H9 (cell line): ENCODE measurements around the gene NAB2. TPM values are rescaled to one million over a fixed set of nuclear protein-coding genes. Genes with fewer than 3 reads are reported as not detected.

Source experiments
- DNase-seq: peaks from one replicate; pipeline ENCODE4 v3.0.0-alpha.2; 2017
- H2AFZ ChIP-seq: one replicate; pipeline ENCODE4 v1.6.1; 2013; ENCODE audit warnings: mild to moderate bottlenecking, low read length, control low read depth, moderate library complexity
- H2AK5ac ChIP-seq: 2 replicates; pipeline ENCODE4 v1.6.1; 2013; ENCODE audit warnings: low read length, control low read depth, mixed read lengths; ENCODE audit not compliant: insufficient read length
- H2BK120ac ChIP-seq: one replicate; pipeline ENCODE4 v1.6.1; 2013; ENCODE audit warnings: low read depth, mild to moderate bottlenecking, low read length, control low read depth, inconsistent platforms; ENCODE audit not compliant: poor library complexity, severe bottlenecking
- H2BK12ac ChIP-seq: 2 replicates; pipeline ENCODE4 v1.6.1; 2013; ENCODE audit warnings: low read length, control low read depth, mixed read lengths, low read depth; ENCODE audit not compliant: insufficient read length
- H2BK15ac ChIP-seq: 2 replicates; pipeline ENCODE4 v1.6.1; 2013; ENCODE audit warnings: low read depth, low read length, control low read depth
- H2BK20ac ChIP-seq: one replicate; pipeline ENCODE4 v1.6.1; 2013; ENCODE audit warnings: low read depth, mild to moderate bottlenecking, low read length, control low read depth, inconsistent platforms; ENCODE audit not compliant: poor library complexity, severe bottlenecking
- H2BK5ac ChIP-seq: 2 replicates; pipeline ENCODE4 v1.6.1; 2013; ENCODE audit warnings: low read length, control low read depth, mixed read lengths; ENCODE audit not compliant: insufficient read length
- H3K14ac ChIP-seq: 2 replicates; pipeline ENCODE4 v1.6.1; 2013; ENCODE audit warnings: low read length, control low read depth; ENCODE audit not compliant: insufficient read depth
- H3K18ac ChIP-seq: 2 replicates; pipeline ENCODE4 v1.6.1; 2013; ENCODE audit warnings: low read depth, mild to moderate bottlenecking, mixed read lengths, low read length, control low read depth; ENCODE audit not compliant: insufficient read length
- H3K23ac ChIP-seq: 2 replicates; pipeline ENCODE4 v1.6.1; 2013; ENCODE audit warnings: low read length, control low read depth, mixed read lengths, low read depth; ENCODE audit not compliant: insufficient read length
- H3K23me2 ChIP-seq: 2 replicates; pipeline ENCODE4 v1.6.1; 2013; ENCODE audit warnings: low read depth, mild to moderate bottlenecking, mixed read lengths, low read length, control low read depth; ENCODE audit not compliant: insufficient read length, poor library complexity, severe bottlenecking
- H3K27ac ChIP-seq: 2 replicates; pipeline ENCODE4 v1.5.1; 2013; ENCODE audit warnings: low read length, control low read depth, mixed read lengths, low read depth; ENCODE audit not compliant: insufficient read length
- H3K27me3 ChIP-seq: 2 replicates; pipeline ENCODE4 v1.6.1; 2013; ENCODE audit warnings: low read length, control low read depth, inconsistent platforms; ENCODE audit not compliant: insufficient read depth
- H3K4ac ChIP-seq: 2 replicates; pipeline ENCODE4 v1.6.1; 2013; ENCODE audit warnings: low read depth, mild to moderate bottlenecking, control low read depth, inconsistent platforms, low read length, moderate library complexity
- H3K4me1 ChIP-seq: 2 replicates; pipeline ENCODE4 v1.6.1; 2013; ENCODE audit warnings: low read length, control low read depth, inconsistent platforms; ENCODE audit not compliant: insufficient read depth
- H3K4me2 ChIP-seq: 2 replicates; pipeline ENCODE4 v1.6.1; 2013; ENCODE audit warnings: low read length, control low read depth, mixed read lengths; ENCODE audit not compliant: insufficient read length, insufficient read depth
- H3K56ac ChIP-seq: 2 replicates; pipeline ENCODE4 v1.6.1; 2013; ENCODE audit warnings: low read depth, mild to moderate bottlenecking, mixed read lengths, low read length, control low read depth; ENCODE audit not compliant: insufficient read length
- H3K79me1 ChIP-seq: 2 replicates; pipeline ENCODE4 v1.6.1; 2013; ENCODE audit warnings: low read depth, mild to moderate bottlenecking, moderate library complexity, low read length, control low read depth, inconsistent platforms; ENCODE audit not compliant: insufficient read depth, poor library complexity, severe bottlenecking
- H3K79me2 ChIP-seq: 2 replicates; pipeline ENCODE4 v1.6.1; 2013; ENCODE audit warnings: low read length, control low read depth, inconsistent platforms; ENCODE audit not compliant: insufficient read depth
- H3K9ac ChIP-seq: 2 replicates; pipeline ENCODE4 v1.6.1; 2013; ENCODE audit warnings: low read length, control low read depth, mixed read lengths; ENCODE audit not compliant: insufficient read length; ENCODE audit errors: extremely low read depth
- H3K9me3 ChIP-seq: one replicate; pipeline ENCODE4 v1.6.1; 2013; ENCODE audit warnings: low read depth, low read length, inconsistent platforms; ENCODE audit not compliant: control insufficient read depth
- H3T11ph ChIP-seq: one replicate; pipeline ENCODE4 v1.6.1; 2013; ENCODE audit warnings: mild to moderate bottlenecking, low read length, control low read depth, inconsistent platforms
- H4K20me1 ChIP-seq: one replicate; pipeline ENCODE4 v1.6.1; 2013; ENCODE audit not compliant: control insufficient read depth, insufficient read length, insufficient read depth
- H4K5ac ChIP-seq: 2 replicates; pipeline ENCODE4 v1.6.1; 2013; ENCODE audit warnings: low read depth, mild to moderate bottlenecking, mixed read lengths, low read length, control low read depth; ENCODE audit not compliant: insufficient read length
- H4K8ac ChIP-seq: replicated peaks from 2 replicates; pipeline ENCODE4 v1.6.1; 2013; ENCODE audit warnings: low read length, control low read depth, mixed read lengths, low read depth; ENCODE audit not compliant: insufficient read length
- H4K91ac ChIP-seq: 2 replicates; pipeline ENCODE4 v1.6.1; 2013; ENCODE audit warnings: low read depth, mild to moderate bottlenecking, moderate library complexity, mixed read lengths, low read length, control low read depth; ENCODE audit not compliant: insufficient read length
- H3K27ac Mint-ChIP-seq, 3 experiments: 2 replicates in 2 of 3; 3 replicates in 1 of 3; pipeline ENCODE4 v1.8.0; 2020 to 2021; ENCODE audit warnings: mixed read lengths in 3 of 3, mild to moderate bottlenecking in 1 of 3, moderate library complexity in 1 of 3
- H3K27me3 Mint-ChIP-seq: 2 replicates; pipeline ENCODE4 v1.8.0; 2021; ENCODE audit warnings: low read depth, mild to moderate bottlenecking, moderate library complexity, mixed read lengths
- H3K36me3 Mint-ChIP-seq, 3 experiments: 2 replicates in 2 of 3; 3 replicates in 1 of 3; pipeline ENCODE4 v1.8.0; 2020 to 2021; ENCODE audit warnings: low read depth in 3 of 3, mixed read lengths in 3 of 3; ENCODE audit not compliant: insufficient read depth in 1 of 3
- H3K4me1 Mint-ChIP-seq, 2 experiments: 2 replicates each; pipeline ENCODE4 v1.8.0; 2020; ENCODE audit warnings: mixed read lengths in 2 of 2
- H3K4me3 Mint-ChIP-seq, 2 experiments: 2 replicates in 1 of 2; 3 replicates in 1 of 2; pipeline ENCODE4 v1.8.0; 2020 to 2021; ENCODE audit warnings: mild to moderate bottlenecking in 2 of 2, mixed read lengths in 2 of 2, moderate library complexity in 1 of 2
- H3K9me3 Mint-ChIP-seq, 2 experiments: 2 replicates in 1 of 2; 3 replicates in 1 of 2; pipeline ENCODE4 v1.8.0; 2020; ENCODE audit warnings: mild to moderate bottlenecking in 2 of 2, mixed read lengths in 2 of 2, moderate library complexity in 1 of 2
- CTCF ChIP-seq: fragments of 200-600 bp; sonication (generic); conservative IDR thresholded peaks from 3 replicates; pipeline ENCODE4 v1.8.0; 2021; ENCODE audit warnings: antibody characterized with exemption, mild to moderate bottlenecking
- WGBS: extraction: QIAGEN DNeasy Blood & Tissue Kit; methylation state at CpG from one replicate; pipeline ENCODE4 v1.1.7; 2013; ENCODE audit warnings: missing lambda C conversion rate, low lambda C conversion rate, mixed read lengths; ENCODE audit not compliant: insufficient read length; ENCODE audit errors: extremely low coverage; 5-methylcytosine and 5-hydroxymethylcytosine counted together
- total RNA-seq: library from RNA; stranded (reverse); gene quantifications from 2 replicates; pipeline ENCODE4 v1.2.1, GENCODE V29; 2021

NAB2 gene
- total RNA-seq, 1 experiment from 2014 or later = 67.8 TPM

- no peak overlapping the region for H2BK5ac ChIP-seq
- Mint-ChIP-seq H3K36me3 (peaks cover 15 to 72% (median 57%) of the 10 kb centered on the region in 3 experiments), H3K9me3 (no peaks in the 10 kb centered on the region), H3K4me3 (peak overlapping the region in 1 of 2 experiments; percentile 40; a peak in 4 of 5 replicates), H3K4me1 (peaks cover 49 to 57% of the 10 kb centered on the region in 2 experiments), H3K27ac (peak overlapping the region in 2 of 3 experiments; percentile 83 to 89; a peak in 3 of 7 replicates), H3K27me3 (no peaks in the 10 kb centered on the region; the same call in 1 of the 2 replicates)
- no peaks in the 10 kb centered on the region for H3K79me1 ChIP-seq
- H3K14ac ChIP-seq = no peak overlapping the region
- no peak overlapping the region for H2AFZ ChIP-seq
- no peak overlapping the region for H2BK20ac ChIP-seq
- no peak overlapping the region for H2BK15ac ChIP-seq
- H3K27me3 ChIP-seq = no peaks in the 10 kb centered on the region
- no peak overlapping the region for H3K18ac ChIP-seq
- H3K4me2 ChIP-seq = no peak overlapping the region
- H4K5ac ChIP-seq = no peak overlapping the region
- no peak overlapping the region for H4K91ac ChIP-seq
- no peak overlapping the region for H3K56ac ChIP-seq
- no peak for TF ChIP-seq CTCF
- H3K4me1 ChIP-seq = no peaks in the 10 kb centered on the region; the same call in 1 of the 2 replicates
- no peak overlapping the region for H3T11ph ChIP-seq
- no peaks in the 10 kb centered on the region for H4K20me1 ChIP-seq
- no peak overlapping the region for H2BK120ac ChIP-seq
- no peaks in the 10 kb centered on the region for H3K23me2 ChIP-seq
- H2BK12ac ChIP-seq = no peak overlapping the region
- no peak overlapping the region for H3K27ac ChIP-seq
- H4K8ac ChIP-seq = no peak overlapping the region
- WGBS = no CpG with 5 or more reads among the region's 4 CpGs
- H2AK5ac ChIP-seq = no peak overlapping the region
- no peak for DNase-seq
- H3K79me2 ChIP-seq = no peaks in the 10 kb centered on the region; the same call in 1 of the 2 replicates
- H3K9ac ChIP-seq = no peak overlapping the region
- no peak overlapping the region for H3K23ac ChIP-seq
- no peak overlapping the region for H3K4ac ChIP-seq
- no peaks in the 10 kb centered on the region for H3K9me3 ChIP-seq
These were observed 4.0 kb downstream of the NAB2 start for GRCh38 chr12:57092876-57093414.
